GM18520 (cell line): ENCODE data around the gene MRM1.

Experiments used
- ATAC-seq: cut with Tn5 transposase; IDR thresholded peaks from one replicate; pipeline ENCODE4 v1.9.1; 2021; ENCODE audit not compliant: unreplicated experiment

Gene MRM1

DNA sequence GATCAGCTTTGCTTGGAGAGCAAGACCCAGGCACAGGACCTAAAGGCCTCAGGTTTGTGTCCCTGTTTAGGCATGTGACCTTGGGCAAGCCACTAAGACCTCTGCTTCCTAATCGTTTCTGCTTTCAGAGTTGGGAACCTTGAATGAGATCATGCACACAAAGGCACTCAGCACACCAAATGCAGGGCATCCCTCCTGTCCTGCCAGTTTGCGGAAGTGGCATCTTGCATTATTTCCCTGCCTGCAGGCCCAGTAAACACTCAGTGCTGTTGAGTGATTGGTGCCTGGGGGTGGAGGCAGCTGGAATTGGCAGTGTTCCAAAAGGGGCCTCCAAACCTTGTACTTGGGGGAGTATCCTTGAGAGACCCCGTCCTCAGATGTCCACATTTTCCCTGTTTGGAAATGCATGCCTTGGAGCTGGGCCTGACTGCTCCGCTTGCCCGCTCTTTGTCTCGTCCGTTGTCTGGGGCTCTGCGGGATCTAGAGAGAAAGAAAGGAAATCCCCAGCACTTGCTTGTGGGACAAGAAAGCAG lies 28.7 kb downstream of the MRM1 start:
- ATAC-seq, result no peak

DNA sequence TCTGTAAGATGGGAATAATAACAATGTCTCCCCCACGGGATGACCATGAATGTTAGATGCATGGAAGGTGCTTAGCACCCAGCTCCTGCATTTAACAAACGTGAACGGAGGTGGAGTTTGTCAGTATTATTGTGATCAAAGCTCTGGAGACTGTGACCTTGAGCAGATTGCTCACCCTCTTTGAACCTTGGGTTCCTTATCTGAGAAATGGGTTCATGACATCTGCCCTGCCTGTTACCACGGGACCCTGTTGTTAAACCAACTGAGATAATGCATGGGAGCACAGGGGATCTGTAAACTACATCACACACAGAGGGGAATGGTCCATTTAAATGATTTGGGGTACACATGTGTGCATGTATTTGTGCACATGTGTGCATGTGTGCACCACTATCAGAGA lies 29.6 kb downstream of the MRM1 start:
- ATAC-seq, result no peak

DNA sequence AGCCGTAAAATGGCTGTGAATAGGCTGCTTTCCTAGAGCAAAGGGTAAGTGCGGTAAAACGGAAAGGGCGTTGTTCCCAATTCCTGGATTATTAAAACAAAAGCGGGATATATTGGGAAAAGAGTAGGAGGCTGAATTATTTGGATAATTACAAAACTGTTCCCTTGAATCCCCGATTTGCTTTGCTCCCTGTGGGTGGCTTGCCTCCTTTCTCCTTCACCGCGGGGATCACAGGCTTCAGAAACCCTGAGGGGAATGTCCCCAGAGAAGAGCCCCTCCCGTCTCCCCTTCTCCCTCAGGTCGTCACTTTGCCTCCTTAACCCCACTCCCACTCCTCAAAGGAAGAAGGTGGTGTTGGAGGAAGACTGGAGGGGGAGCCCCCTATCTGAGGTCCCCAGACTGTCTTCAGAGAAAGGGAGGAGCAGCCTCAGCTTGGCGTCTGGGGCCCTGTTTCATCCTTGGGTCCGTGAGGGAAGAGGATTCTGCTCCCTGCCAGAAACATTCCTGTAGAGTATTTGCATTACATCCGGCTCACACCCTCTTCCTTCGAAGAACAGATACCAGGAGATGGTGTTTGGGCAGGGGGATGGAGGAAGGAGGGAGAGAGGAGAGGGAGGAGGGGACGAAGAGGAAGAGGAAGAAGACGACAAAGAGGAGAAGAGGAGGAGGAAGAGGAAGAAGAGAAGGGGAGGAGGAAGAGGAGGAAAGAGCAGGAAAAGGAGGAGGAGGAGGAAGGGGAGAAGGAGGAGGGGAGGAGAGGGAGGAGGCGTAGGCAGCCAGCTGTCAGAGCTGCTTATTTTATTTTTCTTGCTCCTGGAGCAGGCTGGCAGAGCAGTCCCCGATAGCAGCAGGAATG lies 31.8 kb downstream of the MRM1 start:
- ATAC-seq, result no peak

DNA sequence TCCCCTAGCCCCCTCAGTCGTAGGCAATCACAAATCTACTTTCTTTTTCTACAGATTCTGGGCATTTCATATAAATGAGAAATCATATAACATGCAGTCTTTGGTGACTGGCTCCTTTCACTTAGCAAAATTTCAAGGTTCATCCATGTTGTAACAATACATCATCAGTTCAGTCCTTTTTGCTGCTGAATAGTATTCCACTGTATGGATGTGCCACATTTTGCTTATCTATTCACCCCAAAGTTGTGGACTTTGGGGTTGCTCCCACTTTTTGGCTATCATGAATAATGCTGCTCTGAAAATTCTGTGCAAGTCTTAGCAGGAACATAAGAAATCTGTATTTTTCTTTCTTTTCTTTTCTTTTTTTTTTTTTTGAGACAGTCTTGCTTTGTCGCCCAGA lies 39.0 kb downstream of the MRM1 start:
- no peak for ATAC-seq

DNA sequence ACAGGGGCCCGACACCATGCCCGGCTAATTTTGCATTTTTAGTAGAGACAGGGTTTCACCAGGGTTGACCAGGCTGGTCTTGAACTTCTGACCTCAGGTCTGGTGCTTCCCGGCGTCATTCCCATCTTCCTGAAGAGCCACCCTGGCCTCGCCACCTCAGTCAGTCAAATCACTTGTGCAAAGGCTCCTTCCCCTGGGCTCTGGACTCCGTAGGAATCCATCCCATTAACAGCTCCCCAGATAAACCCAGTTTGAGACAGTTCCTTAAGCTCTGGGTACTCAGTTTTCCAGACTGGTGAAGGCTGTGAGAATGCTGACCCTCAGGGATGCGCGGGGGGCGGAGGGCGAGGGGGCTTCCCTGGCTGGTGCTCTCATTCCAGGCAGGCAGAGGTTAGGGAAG lies 39.5 kb downstream of the MRM1 start:
- ATAC-seq, result no peak

DNA sequence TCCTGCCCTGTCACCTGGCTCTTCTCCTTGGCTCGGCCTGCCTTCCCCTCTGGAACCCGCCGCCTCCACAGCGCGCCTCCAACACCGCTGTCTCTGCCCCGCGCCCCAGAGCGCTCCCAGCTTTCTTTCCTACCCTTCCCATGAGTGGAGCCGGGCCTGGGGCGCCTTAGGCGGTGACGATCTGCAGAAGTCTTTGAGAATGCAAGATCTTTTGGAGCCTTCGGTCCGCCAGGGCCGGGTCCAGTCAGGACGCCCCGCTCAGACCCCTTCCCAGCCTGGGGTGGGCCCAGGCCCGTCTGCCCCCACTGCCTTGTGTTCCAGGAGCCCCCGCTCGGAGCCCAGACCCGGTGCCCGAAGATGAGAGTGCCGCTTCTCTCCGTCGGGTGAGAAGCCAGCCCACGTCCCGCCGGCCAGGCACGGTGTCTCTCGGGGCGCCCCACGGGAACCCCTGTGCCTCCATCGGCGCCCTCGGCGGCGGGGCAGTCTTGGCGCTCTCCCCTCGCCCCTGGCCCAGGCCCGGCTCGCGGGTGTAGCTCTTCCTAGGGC lies 40.0 kb downstream of the MRM1 start:
- no peak for ATAC-seq

DNA sequence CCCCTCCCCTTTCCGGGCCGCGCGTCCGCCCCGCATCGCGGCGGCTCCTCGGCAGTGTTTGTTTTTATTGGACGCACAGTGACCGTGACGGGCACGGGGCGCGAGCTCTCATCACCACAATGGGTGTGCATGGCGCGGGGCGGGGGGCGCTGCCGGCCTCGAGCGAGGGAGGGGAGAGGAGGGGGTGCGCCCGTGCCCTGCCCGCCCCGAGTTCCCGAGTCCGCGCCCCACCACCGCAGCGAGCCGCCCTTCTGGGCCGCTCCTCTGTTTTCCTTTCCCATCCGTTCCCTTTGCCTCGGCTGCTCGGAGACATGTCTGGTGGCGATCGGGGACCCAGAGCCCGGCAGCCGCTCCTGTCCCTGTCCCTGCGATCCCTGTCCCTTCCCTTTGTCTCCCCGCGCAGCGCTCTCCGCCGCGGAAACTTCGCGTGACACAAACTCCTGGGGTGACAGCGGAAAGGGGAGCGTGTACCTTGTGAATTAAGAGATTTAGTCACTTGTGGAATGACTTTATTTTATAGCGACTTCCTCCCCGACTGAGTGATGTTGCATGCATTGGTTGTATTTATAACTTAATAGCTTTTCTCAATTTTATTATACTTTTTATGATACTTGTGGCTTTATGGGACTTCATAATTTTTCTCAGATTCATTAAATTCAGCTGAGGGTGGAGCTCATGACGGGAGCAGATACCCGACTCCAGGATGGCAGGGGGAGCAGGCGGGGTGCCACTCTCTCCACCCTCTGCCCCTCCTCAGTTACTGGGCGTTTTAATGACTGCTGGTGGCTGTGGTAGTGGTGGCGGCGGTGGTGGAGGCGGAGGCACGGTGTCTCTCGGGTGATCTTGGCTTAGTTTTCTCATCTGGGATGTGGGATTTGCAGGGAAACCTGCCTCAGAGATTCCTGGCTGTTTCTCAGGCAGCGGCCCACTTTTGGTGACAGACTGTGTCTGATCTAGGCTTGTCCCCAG lies 40.8 kb downstream of the MRM1 start:
- ATAC-seq, result no peak

DNA sequence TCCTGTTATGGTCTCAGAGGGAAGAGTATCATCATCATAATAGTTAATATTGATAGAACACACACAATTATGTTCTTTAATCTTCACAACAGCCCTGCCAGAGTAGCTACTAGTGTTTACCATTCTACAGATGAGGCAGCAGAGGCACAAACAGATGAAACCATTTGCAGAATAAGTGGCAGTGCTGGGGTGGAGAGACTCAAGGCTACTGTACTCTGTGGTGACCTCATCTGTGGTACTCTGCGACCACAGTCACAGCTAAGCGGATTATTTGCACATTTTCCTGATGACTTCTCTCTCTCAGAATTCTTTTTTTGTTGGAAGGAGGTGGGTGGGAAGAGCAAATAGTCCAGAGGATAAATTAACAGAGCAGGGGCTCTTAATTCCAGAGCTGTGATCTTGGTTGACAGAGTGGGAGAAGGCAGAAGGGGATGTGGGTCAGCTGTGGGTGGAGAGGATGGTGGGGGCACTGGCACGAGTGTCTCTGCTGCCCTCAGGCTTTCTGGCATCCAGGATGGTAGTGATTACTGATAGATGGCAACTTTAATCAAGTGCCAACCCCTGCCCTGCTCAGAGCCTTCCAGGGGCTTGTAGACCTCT lies 41.8 kb downstream of the MRM1 start:
- ATAC-seq, result no peak

DNA sequence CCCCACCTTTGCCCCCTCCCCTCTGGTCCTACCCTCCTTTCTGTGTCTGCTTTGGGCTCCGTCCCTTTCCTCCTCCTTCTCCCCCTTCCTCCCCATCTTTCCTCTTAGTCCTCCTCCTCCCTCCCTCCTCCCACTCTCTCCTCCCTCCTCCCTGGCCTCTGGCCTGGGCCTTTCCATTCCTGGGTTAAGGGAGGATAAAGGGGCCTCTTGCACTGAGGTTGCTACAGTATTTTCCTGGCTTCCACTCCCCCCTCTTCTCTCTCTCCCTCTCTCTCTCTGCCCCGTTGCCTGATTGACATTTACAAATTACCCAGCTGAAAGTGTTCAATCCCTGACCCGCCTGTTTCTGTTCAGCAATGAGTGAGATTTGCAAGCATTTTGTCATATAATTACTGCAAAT lies 44.0 kb downstream of the MRM1 start:
- no peak for ATAC-seq

DNA sequence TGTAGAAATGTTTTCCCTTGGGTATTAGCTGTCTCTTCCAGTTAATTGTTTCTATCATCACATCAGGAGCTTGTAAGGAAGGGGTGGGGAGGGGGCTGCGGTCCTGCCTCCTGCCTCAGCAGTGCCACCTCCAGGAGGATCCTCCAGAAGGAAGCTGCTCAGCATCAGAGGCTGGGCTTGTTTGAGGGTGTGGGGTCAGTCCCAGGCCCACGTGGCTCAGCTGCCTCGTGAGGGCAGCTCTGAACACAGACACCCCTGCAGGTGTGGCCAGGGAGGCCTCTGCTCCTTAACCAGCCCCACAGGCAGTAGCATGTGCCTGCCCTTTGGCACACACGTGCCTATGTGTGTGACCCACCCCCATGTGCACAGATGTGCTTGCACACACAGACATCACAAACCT lies 46.3 kb downstream of the MRM1 start:
- ATAC-seq, result no peak

DNA sequence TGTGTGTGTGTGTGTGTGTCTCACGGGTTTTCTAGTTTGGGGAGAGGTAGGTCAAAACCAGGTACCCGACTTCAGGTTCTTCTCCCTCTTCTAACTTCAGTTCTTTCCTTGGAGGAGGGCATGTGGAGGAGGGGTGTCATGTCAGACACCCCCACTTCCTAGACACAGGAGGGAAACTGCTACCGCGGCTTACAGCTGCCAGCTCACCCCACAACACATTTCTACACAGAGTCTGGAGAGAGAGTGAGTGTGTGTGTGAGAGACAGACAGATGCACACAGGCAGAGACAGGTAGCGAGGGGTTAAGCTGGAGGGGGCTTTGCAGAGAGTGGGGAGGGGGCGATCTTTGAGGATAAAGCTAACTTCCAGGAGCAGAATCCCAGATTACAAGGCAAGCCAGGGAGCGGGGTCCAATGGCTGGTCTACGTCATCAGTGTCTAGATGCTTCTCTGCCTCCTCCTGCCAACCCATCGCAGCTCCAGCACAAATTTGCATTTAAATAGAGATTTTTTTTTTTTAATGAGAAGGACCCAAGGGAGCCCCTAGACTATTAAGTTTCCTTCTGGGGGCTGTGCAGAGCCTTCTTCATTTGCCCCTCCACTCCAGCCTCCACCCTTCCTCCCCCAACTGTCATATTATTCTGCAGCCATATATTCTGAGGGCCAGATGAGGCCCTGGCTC lies 48.9 kb downstream of the MRM1 start:
- no peak for ATAC-seq

DNA sequence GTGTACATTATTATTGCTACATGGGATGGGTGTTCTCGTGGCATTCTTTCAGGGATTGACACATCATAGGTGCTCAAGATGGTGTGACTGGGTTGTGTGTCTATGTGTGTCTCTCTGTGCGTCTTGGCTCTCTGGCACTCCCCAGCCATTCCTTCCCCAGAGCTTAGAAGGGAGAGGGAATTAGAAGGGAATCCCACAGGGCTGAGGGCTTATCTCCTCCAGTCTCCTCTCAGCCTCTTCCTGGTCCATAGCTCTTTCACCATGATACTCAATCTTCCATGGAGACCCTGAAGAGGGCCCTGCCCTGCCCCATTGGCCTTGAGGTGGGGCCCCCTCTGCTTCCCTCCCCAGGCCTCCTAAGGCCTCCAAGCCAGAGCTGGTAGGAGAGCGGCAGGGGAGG lies 52.0 kb downstream of the MRM1 start:
- ATAC-seq, result no peak

DNA sequence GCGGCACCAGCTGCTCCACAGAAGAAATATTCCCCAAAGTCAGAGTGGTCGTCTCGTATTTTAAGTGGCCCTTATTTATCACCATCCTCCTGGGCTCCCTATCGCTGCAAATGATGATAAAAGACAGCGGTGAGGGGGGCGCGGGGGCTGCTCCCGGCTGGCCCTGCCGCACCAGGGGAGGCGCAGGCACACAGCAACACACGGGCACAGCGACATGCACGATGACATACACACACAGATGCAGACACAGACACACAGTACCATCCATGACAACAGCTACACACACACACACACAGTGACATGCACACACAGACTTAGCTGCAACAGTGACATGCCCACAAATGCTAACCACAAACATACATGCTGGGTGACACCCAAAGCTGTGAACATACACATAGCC lies 52.5 kb downstream of the MRM1 start:
- no peak for ATAC-seq

DNA sequence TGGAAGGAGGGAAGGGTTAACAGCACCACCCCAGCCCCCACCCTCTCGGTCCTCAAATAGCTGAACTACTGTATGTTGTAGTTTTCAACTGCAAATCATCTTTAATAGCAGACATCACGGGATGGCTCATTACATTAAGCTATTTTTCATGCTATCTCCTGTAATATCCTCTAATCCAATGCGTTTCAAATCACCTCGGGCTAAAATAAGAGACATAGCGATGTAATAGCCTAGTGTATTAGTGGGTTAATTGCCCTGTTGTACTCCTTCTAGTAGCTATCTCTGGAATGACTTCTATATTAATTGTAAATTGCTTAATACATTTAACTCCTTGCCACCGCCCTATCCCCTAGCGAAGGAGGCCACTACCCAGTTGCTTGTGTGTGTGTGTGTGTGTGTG lies 54.3 kb downstream of the MRM1 start:
- ATAC-seq, result no peak

DNA sequence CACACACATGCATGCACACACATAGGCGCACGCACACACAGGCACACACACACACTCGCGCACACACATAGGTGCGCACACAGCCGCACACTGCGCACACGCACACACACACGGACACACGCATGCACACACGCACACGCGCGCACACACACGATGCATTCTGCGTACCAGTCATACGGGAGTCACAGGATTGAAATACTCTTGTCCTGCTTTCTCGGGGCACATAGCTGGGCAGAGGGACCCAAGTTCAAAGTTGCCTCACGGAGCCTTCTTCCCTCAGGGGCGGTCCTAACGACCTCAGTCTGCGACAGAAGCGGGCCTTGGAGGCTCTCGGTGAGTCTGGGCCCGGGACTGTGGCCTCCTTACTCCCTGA lies 56.0 kb downstream of the MRM1 start:
- ATAC-seq, result no peak

DNA sequence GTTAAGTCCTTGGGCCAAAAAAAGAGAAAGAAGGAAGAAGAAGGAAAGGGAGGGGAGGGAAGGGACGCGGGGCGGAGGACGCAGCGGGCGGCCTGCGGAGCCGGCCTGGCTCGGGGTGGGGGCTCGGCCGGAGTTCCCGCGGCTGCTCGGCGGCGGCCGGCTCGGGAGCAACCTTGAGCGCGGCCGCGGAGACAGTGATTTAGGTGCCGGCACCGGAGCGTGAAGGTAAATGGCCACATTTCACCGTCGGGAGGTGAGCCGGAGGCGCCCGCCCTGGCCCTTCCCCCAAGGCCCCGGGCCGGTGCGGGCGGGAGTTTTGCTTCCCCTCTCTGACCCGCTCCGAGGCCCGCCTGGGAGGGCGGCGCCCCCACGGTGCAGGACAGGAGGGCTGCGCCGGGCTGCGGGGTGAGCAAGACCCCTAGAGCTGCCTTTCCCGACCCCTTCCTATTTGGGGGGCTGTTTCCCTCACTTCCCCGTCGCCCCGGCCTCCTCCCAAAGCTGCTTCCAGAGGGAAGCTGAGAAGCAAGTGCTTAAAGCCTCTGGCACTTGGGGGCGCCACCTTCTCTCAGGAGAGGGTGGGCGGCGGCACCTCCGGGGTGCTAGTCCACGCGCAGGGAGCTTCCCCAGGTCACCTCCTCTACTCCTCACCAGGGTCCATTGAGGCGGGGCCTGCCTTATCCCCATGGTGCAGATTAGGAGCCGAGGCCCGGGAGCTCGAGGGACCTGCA lies 56.5 kb downstream of the MRM1 start:
- no peak for ATAC-seq
